HFFc6 (cell line): ENCODE results near the gene FBXO15. TPM values are rescaled to one million over a fixed set of nuclear protein-coding genes. Genes with fewer than 3 reads are reported as not detected.

ENCODE experiments used
- DNase-seq: peaks from one replicate; pipeline ENCODE4 v3.0.0-alpha.2; 2018
- H3K27ac Mint-ChIP-seq: 2 replicates; pipeline ENCODE4 v1.8.0; 2020; ENCODE audit warnings: mild to moderate bottlenecking, mixed read lengths
- H3K27me3 Mint-ChIP-seq: 2 replicates; pipeline ENCODE4 v1.8.0; 2021; ENCODE audit warnings: mild to moderate bottlenecking, moderate library complexity, mixed read lengths; ENCODE audit not compliant: insufficient read depth
- H3K36me3 Mint-ChIP-seq: 2 replicates; pipeline ENCODE4 v1.8.0; 2021; ENCODE audit warnings: low read depth, mixed read lengths
- H3K4me1 Mint-ChIP-seq: 2 replicates; pipeline ENCODE4 v1.8.0; 2020; ENCODE audit warnings: low read depth, mixed read lengths
- H3K4me3 Mint-ChIP-seq: 2 replicates; pipeline ENCODE4 v1.8.0; 2020; ENCODE audit warnings: mild to moderate bottlenecking, moderate library complexity, mixed read lengths
- H3K9me3 Mint-ChIP-seq: 2 replicates; pipeline ENCODE4 v1.8.0; 2020; ENCODE audit warnings: mild to moderate bottlenecking, mixed read lengths
- CTCF ChIP-seq: fragments of 200-600 bp; sonication (generic); IDR thresholded peaks from 2 replicates; pipeline ENCODE4 v1.5.0; 2021; ENCODE audit warnings: antibody characterized with exemption, mild to moderate bottlenecking
- total RNA-seq, 6 experiments: library from RNA; stranded (reverse); fragmentation: NEBNext Ultra II Directional; extraction: Animal tissue kit (Norgen Biotek cat#: 25700); gene quantifications; 2 replicates in 1 of 6; 3 replicates in 5 of 6; pipeline ENCODE4 v1.2.3, GENCODE V29; 2021

The FBXO15 gene
- total RNA-seq, 6 experiments from 2014 or later, result 0.71 to 2.2 (median 1.1) TPM

GRCh38 chr18:74063557-74063956 is 84.1 kb downstream of the FBXO15 start:
- H3K36me3 Mint-ChIP-seq, result no peaks in the 10 kb centered on the region

GRCh38 chr18:74063023-74063422 is 84.6 kb downstream of the FBXO15 start:
- DNase-seq, result no peak
- H3K9me3 Mint-ChIP-seq, result no peaks in the 10 kb centered on the region
- no peak overlapping the region for H3K4me3 Mint-ChIP-seq
- peak; percentile 20; the same call in 1 of the 2 replicates for TF ChIP-seq CTCF
- H3K36me3 Mint-ChIP-seq, result no peaks in the 10 kb centered on the region
- H3K4me1 Mint-ChIP-seq, result no peaks in the 10 kb centered on the region
- H3K27me3 Mint-ChIP-seq, result peaks cover 35% of the 10 kb centered on the region
- no peak overlapping the region for H3K27ac Mint-ChIP-seq

More at GRCh38 chr18:74063557-74063956, 84.1 kb downstream of the FBXO15 start:
- DNase-seq, result no peak
- H3K27me3 Mint-ChIP-seq, result peaks cover 35% of the 10 kb centered on the region
- H3K27ac Mint-ChIP-seq, result no peak overlapping the region
- no peaks in the 10 kb centered on the region for H3K9me3 Mint-ChIP-seq
- no peaks in the 10 kb centered on the region for H3K4me1 Mint-ChIP-seq
- TF ChIP-seq CTCF, result no peak
- H3K4me3 Mint-ChIP-seq, result no peak overlapping the region

GRCh38 chr18:74062037-74062436 is 85.6 kb downstream of the FBXO15 start:
- TF ChIP-seq CTCF, result no peak
- no peaks in the 10 kb centered on the region for H3K4me1 Mint-ChIP-seq
- H3K4me3 Mint-ChIP-seq, result no peak overlapping the region
- no peak overlapping the region for H3K27ac Mint-ChIP-seq
- DNase-seq, result no peak
- 0 out of 2 replicates have a peak, but pooled peaks cover 7% of the 10 kb centered on the region for H3K36me3 Mint-ChIP-seq
- peaks cover 9% of the 10 kb centered on the region; the same call in 1 of the 2 replicates for H3K9me3 Mint-ChIP-seq
- peaks cover 32% of the 10 kb centered on the region for H3K27me3 Mint-ChIP-seq

- Mint-ChIP-seq H3K36me3 (peaks cover 13% of the 10 kb centered on the region; the same call in 1 of the 2 replicates), H3K4me1 (no peaks in the 10 kb centered on the region), H3K27ac (no peak overlapping the region), H3K4me3 (no peak overlapping the region), H3K9me3 (peaks cover 17% of the 10 kb centered on the region), H3K27me3 (peaks cover 24% of the 10 kb centered on the region)
- TF ChIP-seq CTCF, result no peak
- no peak for DNase-seq
Measured at GRCh38 chr18:74060579-74060978, 87.1 kb downstream of the FBXO15 start.

GRCh38 chr18:74050807-74051206 is 96.8 kb downstream of the FBXO15 start:
- no peak for DNase-seq
- peaks cover 29% of the 10 kb centered on the region for H3K27me3 Mint-ChIP-seq
- no peak overlapping the region for H3K27ac Mint-ChIP-seq
- no peak overlapping the region for H3K4me3 Mint-ChIP-seq
- peaks cover 1% of the 10 kb centered on the region; the same call in 1 of the 2 replicates for H3K36me3 Mint-ChIP-seq
- H3K9me3 Mint-ChIP-seq, result peaks cover 13% of the 10 kb centered on the region
- no peak for TF ChIP-seq CTCF
- no peaks in the 10 kb centered on the region for H3K4me1 Mint-ChIP-seq
